A673 (cell line): Measurements from ENCODE around the gene MC2R.

Experiments used
- EZH2 ChIP-seq: fragments of 200-600 bp; sonication (generic); IDR thresholded peaks from 2 replicates; pipeline ENCODE4 v1.6.1; 2017; ENCODE audit warnings: borderline replicate concordance, low read depth, mild to moderate bottlenecking, mixed read lengths, antibody characterized with exemption, low read length; ENCODE audit not compliant: poor library complexity, severe bottlenecking
- TF ChIP-seq, protein P1 (sequence below): fragments of 300-800, 200-600 bp; sonication (generic); conservative IDR thresholded peaks from 2 replicates; pipeline ENCODE4 v1.5.1; 2017; ENCODE audit warnings: low read depth, mild to moderate bottlenecking, antibody characterized with exemption, low read length, moderate library complexity, mixed read lengths

DNA sequence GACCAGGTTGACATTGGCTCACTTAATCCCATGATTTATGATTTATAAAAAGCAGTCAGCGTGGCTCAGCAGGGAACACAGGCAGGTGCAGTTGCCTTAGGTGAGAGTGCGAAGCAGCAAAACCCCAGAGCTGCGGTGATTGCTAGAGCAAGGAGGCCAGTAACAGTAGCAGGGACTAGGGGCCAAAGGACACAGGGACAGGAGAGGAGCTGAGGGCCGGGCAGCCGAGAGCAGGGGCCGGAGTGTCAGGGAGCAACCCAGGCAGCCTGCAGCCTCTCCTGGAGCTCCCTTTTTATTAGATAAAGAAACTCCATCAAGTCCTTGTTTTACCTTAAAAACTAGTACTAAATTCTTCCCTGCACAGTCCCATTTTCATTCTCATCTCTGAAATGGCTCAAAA lies 4.3 kb downstream of the MC2R start:
- TF ChIP-seq, protein P1, sequence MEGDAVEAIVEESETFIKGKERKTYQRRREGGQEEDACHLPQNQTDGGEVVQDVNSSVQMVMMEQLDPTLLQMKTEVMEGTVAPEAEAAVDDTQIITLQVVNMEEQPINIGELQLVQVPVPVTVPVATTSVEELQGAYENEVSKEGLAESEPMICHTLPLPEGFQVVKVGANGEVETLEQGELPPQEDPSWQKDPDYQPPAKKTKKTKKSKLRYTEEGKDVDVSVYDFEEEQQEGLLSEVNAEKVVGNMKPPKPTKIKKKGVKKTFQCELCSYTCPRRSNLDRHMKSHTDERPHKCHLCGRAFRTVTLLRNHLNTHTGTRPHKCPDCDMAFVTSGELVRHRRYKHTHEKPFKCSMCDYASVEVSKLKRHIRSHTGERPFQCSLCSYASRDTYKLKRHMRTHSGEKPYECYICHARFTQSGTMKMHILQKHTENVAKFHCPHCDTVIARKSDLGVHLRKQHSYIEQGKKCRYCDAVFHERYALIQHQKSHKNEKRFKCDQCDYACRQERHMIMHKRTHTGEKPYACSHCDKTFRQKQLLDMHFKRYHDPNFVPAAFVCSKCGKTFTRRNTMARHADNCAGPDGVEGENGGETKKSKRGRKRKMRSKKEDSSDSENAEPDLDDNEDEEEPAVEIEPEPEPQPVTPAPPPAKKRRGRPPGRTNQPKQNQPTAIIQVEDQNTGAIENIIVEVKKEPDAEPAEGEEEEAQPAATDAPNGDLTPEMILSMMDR, result no peak
- no peak for TF ChIP-seq EZH2
